HEK293 (cell line): ENCODE results near the gene MYOZ1.

Experiments used
- AEBP2 ChIP-seq: fragments of 450-650 bp; formaldehyde crosslinking; IDR thresholded peaks from 2 replicates; pipeline ENCODE4 v1.5.1; 2016; ENCODE audit warnings: missing biosample characterization, missing genetic modification characterization, borderline replicate concordance
- CTCF ChIP-seq: fragments of 450-650 bp; formaldehyde crosslinking; IDR thresholded peaks from 2 replicates; pipeline ENCODE4 v1.5.1; 2016; ENCODE audit warnings: missing biosample characterization, missing genetic modification characterization
- IKZF3 ChIP-seq: fragments of 450-650 bp; IDR thresholded peaks from 2 replicates; pipeline ENCODE4 v1.5.0; 2018; ENCODE audit warnings: missing biosample characterization, mild to moderate bottlenecking, missing genetic modification characterization, moderate library complexity
- SCRT1 ChIP-seq: fragments of 450-650 bp; formaldehyde crosslinking; IDR thresholded peaks from 2 replicates; pipeline ENCODE4 v1.5.1; 2016; ENCODE audit warnings: missing biosample characterization, missing genetic modification characterization, borderline replicate concordance
- ZBTB10 ChIP-seq: fragments of 450-650 bp; formaldehyde crosslinking; IDR thresholded peaks from 2 replicates; pipeline ENCODE4 v1.5.1; 2016; ENCODE audit warnings: missing biosample characterization, missing genetic modification characterization
- ZBTB8A ChIP-seq: fragments of 450-650 bp; formaldehyde crosslinking; IDR thresholded peaks from 2 replicates; pipeline ENCODE4 v1.5.1; 2016; ENCODE audit warnings: missing biosample characterization, missing genetic modification characterization
- ZFHX2 ChIP-seq: fragments of 450-650 bp; formaldehyde crosslinking; conservative IDR thresholded peaks from 2 replicates; pipeline ENCODE4 v1.5.1; 2016; ENCODE audit warnings: missing biosample characterization, missing genetic modification characterization
- ZNF26 ChIP-seq: fragments of 450-650 bp; formaldehyde crosslinking; IDR thresholded peaks from 2 replicates; pipeline ENCODE4 v1.5.1; 2016; ENCODE audit warnings: missing biosample characterization, missing genetic modification characterization
- ZNF350 ChIP-seq: fragments of 450-650 bp; formaldehyde crosslinking; IDR thresholded peaks from 2 replicates; pipeline ENCODE4 v1.5.0; 2017; ENCODE audit warnings: missing biosample characterization, mild to moderate bottlenecking, missing genetic modification characterization
- ZNF37A ChIP-seq: fragments of 450-650 bp; IDR thresholded peaks from 2 replicates; pipeline ENCODE4 v1.5.1; 2018; ENCODE audit warnings: missing biosample characterization, missing genetic modification characterization
- ZNF391 ChIP-seq: fragments of 450-650 bp; formaldehyde crosslinking; IDR thresholded peaks from 2 replicates; pipeline ENCODE4 v1.5.1; 2016; ENCODE audit warnings: low read depth, missing biosample characterization, missing genetic modification characterization, borderline replicate concordance
- ZNF426 ChIP-seq: fragments of 450-650 bp; formaldehyde crosslinking; IDR thresholded peaks from 2 replicates; pipeline ENCODE4 v1.5.1; 2017; ENCODE audit warnings: missing biosample characterization, missing genetic modification characterization, mild to moderate bottlenecking, inconsistent platforms, moderate library complexity
- ZNF488 ChIP-seq: fragments of 450-650 bp; formaldehyde crosslinking; IDR thresholded peaks from 2 replicates; pipeline ENCODE4 v1.5.1; 2016; ENCODE audit warnings: missing biosample characterization, missing genetic modification characterization
- ZNF580 ChIP-seq: fragments of 450-650 bp; formaldehyde crosslinking; IDR thresholded peaks from 2 replicates; pipeline ENCODE4 v1.5.1; 2016; ENCODE audit warnings: missing biosample characterization, missing genetic modification characterization
- ZNF76 ChIP-seq: fragments of 450-650 bp; formaldehyde crosslinking; IDR thresholded peaks from 2 replicates; pipeline ENCODE4; 2016; ENCODE audit warnings: low read depth, missing biosample characterization, missing genetic modification characterization, borderline replicate concordance
- ZNF777 ChIP-seq: fragments of 450-650 bp; formaldehyde crosslinking; IDR thresholded peaks from 2 replicates; pipeline ENCODE4 v1.5.1; 2017; ENCODE audit warnings: missing biosample characterization, missing genetic modification characterization, borderline replicate concordance
- ZNF843 ChIP-seq: fragments of 450-650 bp; formaldehyde crosslinking; IDR thresholded peaks from 2 replicates; pipeline ENCODE4 v1.5.1; 2016; ENCODE audit warnings: missing biosample characterization, missing genetic modification characterization
- ZSCAN16 ChIP-seq: fragments of 450-650 bp; formaldehyde crosslinking; IDR thresholded peaks from 2 replicates; pipeline ENCODE4 v1.5.1; 2016; ENCODE audit warnings: missing biosample characterization, missing genetic modification characterization

Gene MYOZ1

GRCh38 chr10:73625004-73625883 lies 16.0 kb downstream of the MYOZ1 start (continued):
- TF ChIP-seq CTCF (tag by site-specific recombination) (peak; percentile 55), ZNF777 (tag by site-specific recombination) (0 out of 2 replicates have a peak, but pooled peaks have one; percentile 66), ZNF76 (peak; percentile 81), ZNF37A (tag by site-specific recombination) (no peak), ZBTB8A (tag by site-specific recombination) (peak; percentile 73; the same call in 1 of the 2 replicates), ZBTB10 (tag by site-specific recombination) (peak; percentile 99), SCRT1 (tag by site-specific recombination) (no peak), ZSCAN16 (tag by site-specific recombination) (0 out of 2 replicates have a peak, but pooled peaks have one; percentile 41), ZNF350 (tag by site-specific recombination) (no peak), ZFHX2 (0 out of 2 replicates have a peak, but pooled peaks have one; percentile 8), IKZF3 (peak; percentile 87), ZNF843 (peak; percentile 29; the same call in 1 of the 2 replicates), ZNF488 (tag by site-specific recombination) (no peak), ZNF580 (tag by site-specific recombination) (0 out of 2 replicates have a peak, but pooled peaks have one; percentile 42), ZNF26 (tag by site-specific recombination) (no peak), ZNF391 (tag by site-specific recombination) (peak; percentile 81; the same call in 1 of the 2 replicates), AEBP2 (tag by site-specific recombination) (peak; percentile 63; the same call in 1 of the 2 replicates), ZNF426 (tag by site-specific recombination) (no peak)
